ENCODE data around the gene C6orf132. TPM values are rescaled to one million over a fixed set of nuclear protein-coding genes. Genes with fewer than 3 reads are reported as not detected.

Gene C6orf132
- total RNA-seq, 1 donor from 2014 or later = 5.3 TPM

DNA sequence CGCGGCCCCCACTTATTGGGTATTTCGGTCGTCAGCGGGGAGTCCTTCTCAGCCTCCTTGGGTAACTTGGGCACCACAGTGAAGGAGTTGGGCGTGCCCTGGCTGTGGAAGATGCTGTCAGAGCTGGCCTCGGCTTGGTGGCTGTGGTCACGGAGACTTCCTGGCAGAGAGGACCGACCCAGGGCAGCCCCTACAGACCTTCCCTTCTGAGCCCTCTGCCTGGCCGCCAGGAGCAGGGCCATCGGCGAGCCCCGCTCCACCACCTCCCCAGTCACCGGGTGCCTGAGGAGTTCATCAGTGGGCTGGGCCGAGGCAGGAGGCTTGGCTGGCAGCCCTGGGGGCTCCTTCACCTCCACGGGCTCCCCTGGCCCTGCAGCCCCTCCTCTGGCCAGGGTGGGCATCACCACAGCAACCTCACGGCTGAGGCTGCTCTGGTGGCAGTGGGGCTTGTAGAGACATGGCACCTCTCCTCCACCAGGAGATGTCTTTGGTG lies 37.2 kb downstream of the C6orf132 start:
- H3K4me3 Mint-ChIP-seq (ENCODE audit: unreplicated experiment) = no peak overlapping the region
- Histone ChIP-seq H3K9ac (ENCODE audit: low read length) (no peak overlapping the region), H3K27ac (ENCODE audit: low read depth, low read length) (no peak overlapping the region), H3K4me2 (ENCODE audit: low read length) (no peak overlapping the region), H3K36me3 (ENCODE audit: insufficient read depth, low read length) (no peaks in the 10 kb centered on the region), H4K20me1 (ENCODE audit: insufficient read depth, low read length) (no peaks in the 10 kb centered on the region), H3K27me3 (ENCODE audit: insufficient read depth, low read length) (no peaks in the 10 kb centered on the region), H3K79me2 (ENCODE audit: insufficient read depth, low read length) (no peaks in the 10 kb centered on the region), H2AFZ (ENCODE audit: low read depth, low read length) (no peak overlapping the region), H3K9me3 (ENCODE audit: insufficient read depth, low read depth, low read length) (no peaks in the 10 kb centered on the region), H3K4me3 (ENCODE audit: insufficient read depth, low read depth, low read length) (no peak overlapping the region), H3K4me1 (ENCODE audit: insufficient read depth, low read length) (peaks cover 14% of the 10 kb centered on the region)
- H3K36me3 Mint-ChIP-seq (ENCODE audit: low read depth, unreplicated experiment) = peaks cover 11% of the 10 kb centered on the region
- TF ChIP-seq, protein P1, sequence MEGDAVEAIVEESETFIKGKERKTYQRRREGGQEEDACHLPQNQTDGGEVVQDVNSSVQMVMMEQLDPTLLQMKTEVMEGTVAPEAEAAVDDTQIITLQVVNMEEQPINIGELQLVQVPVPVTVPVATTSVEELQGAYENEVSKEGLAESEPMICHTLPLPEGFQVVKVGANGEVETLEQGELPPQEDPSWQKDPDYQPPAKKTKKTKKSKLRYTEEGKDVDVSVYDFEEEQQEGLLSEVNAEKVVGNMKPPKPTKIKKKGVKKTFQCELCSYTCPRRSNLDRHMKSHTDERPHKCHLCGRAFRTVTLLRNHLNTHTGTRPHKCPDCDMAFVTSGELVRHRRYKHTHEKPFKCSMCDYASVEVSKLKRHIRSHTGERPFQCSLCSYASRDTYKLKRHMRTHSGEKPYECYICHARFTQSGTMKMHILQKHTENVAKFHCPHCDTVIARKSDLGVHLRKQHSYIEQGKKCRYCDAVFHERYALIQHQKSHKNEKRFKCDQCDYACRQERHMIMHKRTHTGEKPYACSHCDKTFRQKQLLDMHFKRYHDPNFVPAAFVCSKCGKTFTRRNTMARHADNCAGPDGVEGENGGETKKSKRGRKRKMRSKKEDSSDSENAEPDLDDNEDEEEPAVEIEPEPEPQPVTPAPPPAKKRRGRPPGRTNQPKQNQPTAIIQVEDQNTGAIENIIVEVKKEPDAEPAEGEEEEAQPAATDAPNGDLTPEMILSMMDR (IDR thresholded peaks at IDR 0.05; ENCODE audit: insufficient read depth, low read depth, low read length) = no peak
- TF ChIP-seq EZH2 (IDR thresholded peaks at IDR 0.05; ENCODE audit: insufficient read depth, low read length) = no peak
- DNase-seq (ENCODE audit: low read depth) (no peak), FAIRE-seq (no peak)
- H3K27me3 Mint-ChIP-seq (ENCODE audit: low read depth, unreplicated experiment) = peaks cover 10% of the 10 kb centered on the region
- H3K4me1 Mint-ChIP-seq (ENCODE audit: low read depth, unreplicated experiment) = peaks cover 9% of the 10 kb centered on the region
- no peak overlapping the region for H3K27ac Mint-ChIP-seq (ENCODE audit: unreplicated experiment)
- H3K9me3 Mint-ChIP-seq (ENCODE audit: unreplicated experiment) = no peaks in the 10 kb centered on the region

DNA sequence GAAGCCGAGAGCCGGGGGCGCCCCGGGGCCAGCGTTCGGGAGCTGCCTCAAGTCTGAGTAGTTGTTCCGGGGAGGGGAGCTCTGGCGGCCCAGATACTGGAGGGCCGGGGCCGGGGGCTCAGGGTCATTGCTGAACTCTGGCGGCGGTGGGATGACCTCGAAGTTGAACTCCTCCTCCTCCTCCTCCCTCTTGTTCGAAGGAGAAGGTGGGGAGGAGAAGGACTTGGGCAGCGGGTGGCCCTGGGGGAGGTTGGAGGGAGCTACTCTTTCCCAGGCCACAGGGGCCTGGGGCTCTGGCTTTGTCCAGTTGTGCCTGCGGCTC lies 37.7 kb downstream of the C6orf132 start:
- FAIRE-seq (no peak), DNase-seq (ENCODE audit: low read depth) (no peak)
- peak overlapping the region; percentile 72 for H3K4me2 ChIP-seq (ENCODE audit: low read length)
- no peaks in the 10 kb centered on the region for H3K27me3 ChIP-seq (ENCODE audit: insufficient read depth, low read length)
- no peak for TF ChIP-seq EZH2 (IDR thresholded peaks at IDR 0.05; ENCODE audit: insufficient read depth, low read length)
- TF ChIP-seq, protein P1 (IDR thresholded peaks at IDR 0.05; ENCODE audit: insufficient read depth, low read depth, low read length) = no peak
- no peak overlapping the region for H3K27ac Mint-ChIP-seq (ENCODE audit: unreplicated experiment)
- H3K36me3 Mint-ChIP-seq (ENCODE audit: low read depth, unreplicated experiment) = peaks cover 8% of the 10 kb centered on the region
- H3K4me3 Mint-ChIP-seq (ENCODE audit: unreplicated experiment) = no peak overlapping the region
- H2AFZ ChIP-seq (ENCODE audit: low read depth, low read length) = peak overlapping the region; percentile 80
- H3K36me3 ChIP-seq (ENCODE audit: insufficient read depth, low read length) = no peaks in the 10 kb centered on the region
- H3K4me1 ChIP-seq (ENCODE audit: insufficient read depth, low read length) = peaks cover 18% of the 10 kb centered on the region
- H3K27me3 Mint-ChIP-seq (ENCODE audit: low read depth, unreplicated experiment) = peaks cover 7% of the 10 kb centered on the region
- no peak overlapping the region for H3K9ac ChIP-seq (ENCODE audit: low read length)
- peaks cover 14% of the 10 kb centered on the region for H3K4me1 Mint-ChIP-seq (ENCODE audit: low read depth, unreplicated experiment)
- H3K79me2 ChIP-seq (ENCODE audit: insufficient read depth, low read length) = no peaks in the 10 kb centered on the region
- no peak overlapping the region for H3K4me3 ChIP-seq (ENCODE audit: insufficient read depth, low read depth, low read length)
- no peaks in the 10 kb centered on the region for H4K20me1 ChIP-seq (ENCODE audit: insufficient read depth, low read length)
- no peaks in the 10 kb centered on the region for H3K9me3 ChIP-seq (ENCODE audit: insufficient read depth, low read depth, low read length)
- H3K27ac ChIP-seq (ENCODE audit: low read depth, low read length) = no peak overlapping the region
- no peaks in the 10 kb centered on the region for H3K9me3 Mint-ChIP-seq (ENCODE audit: unreplicated experiment)

DNA sequence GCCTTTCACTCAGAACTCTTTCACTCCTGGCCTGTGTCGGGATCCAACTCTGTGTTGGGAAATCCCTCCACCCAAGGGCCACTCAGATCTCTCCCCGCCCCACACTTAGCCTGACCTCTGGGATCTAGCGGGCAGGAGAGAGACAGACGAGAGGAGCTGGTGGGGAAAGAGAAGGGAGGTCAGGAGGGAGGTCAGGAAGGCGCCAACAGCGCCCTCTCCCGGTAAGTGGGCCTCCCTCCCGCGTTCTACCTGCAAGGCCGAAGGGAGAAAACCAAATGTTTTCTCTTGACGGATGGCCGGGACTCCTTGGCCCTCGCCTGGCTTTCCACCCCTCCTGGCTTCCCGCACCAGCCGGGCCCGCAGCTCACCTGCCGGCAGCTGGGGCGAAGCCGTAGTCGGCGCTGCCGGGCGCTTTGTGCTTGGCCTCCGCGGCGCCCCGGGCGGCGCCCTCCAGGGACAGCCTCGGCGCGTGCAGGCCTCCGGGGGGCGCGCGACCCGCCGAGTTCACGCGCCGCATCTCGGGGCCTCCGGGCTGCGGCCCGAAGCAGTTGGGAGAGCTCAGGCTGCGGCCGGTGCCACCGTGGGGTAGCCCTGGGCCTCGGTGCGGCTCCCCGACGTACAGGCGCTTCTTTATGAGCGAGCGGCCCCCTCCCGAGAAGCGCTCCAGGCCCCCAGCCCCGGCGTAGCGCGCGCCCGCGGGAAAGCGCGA lies 38.2 kb downstream of the C6orf132 start:
- Mint-ChIP-seq H3K36me3 (ENCODE audit: low read depth, unreplicated experiment) (peaks cover 8% of the 10 kb centered on the region), H3K4me1 (ENCODE audit: low read depth, unreplicated experiment) (peaks cover 16% of the 10 kb centered on the region), H3K27ac (ENCODE audit: unreplicated experiment) (no peak overlapping the region), H3K4me3 (ENCODE audit: unreplicated experiment) (no peak overlapping the region), H3K27me3 (ENCODE audit: low read depth, unreplicated experiment) (peaks cover 7% of the 10 kb centered on the region), H3K9me3 (ENCODE audit: unreplicated experiment) (no peaks in the 10 kb centered on the region)
- Histone ChIP-seq H3K79me2 (ENCODE audit: insufficient read depth, low read length) (no peaks in the 10 kb centered on the region), H3K27ac (ENCODE audit: low read depth, low read length) (no peak overlapping the region), H3K4me1 (ENCODE audit: insufficient read depth, low read length) (peaks cover 23% of the 10 kb centered on the region), H3K9me3 (ENCODE audit: insufficient read depth, low read depth, low read length) (no peaks in the 10 kb centered on the region), H3K27me3 (ENCODE audit: insufficient read depth, low read length) (no peaks in the 10 kb centered on the region), H2AFZ (ENCODE audit: low read depth, low read length) (peak overlapping the region; percentile 80), H3K4me3 (ENCODE audit: insufficient read depth, low read depth, low read length) (peak overlapping the region; percentile 28), H3K4me2 (ENCODE audit: low read length) (peak overlapping the region; percentile 72), H3K9ac (ENCODE audit: low read length) (peak overlapping the region; percentile 50), H3K36me3 (ENCODE audit: insufficient read depth, low read length) (no peaks in the 10 kb centered on the region), H4K20me1 (ENCODE audit: insufficient read depth, low read length) (no peaks in the 10 kb centered on the region)
- peak; percentile 29 for TF ChIP-seq EZH2 (IDR thresholded peaks at IDR 0.05; ENCODE audit: insufficient read depth, low read length)
- TF ChIP-seq, protein P1 (IDR thresholded peaks at IDR 0.05; ENCODE audit: insufficient read depth, low read depth, low read length) = peak; percentile 46
- FAIRE-seq (no peak), DNase-seq (ENCODE audit: low read depth) (no peak)

Data from astrocyte (in vitro differentiated cells and primary cell).